Adrenal gland (tissue), 12 donors: Measurements from ENCODE around the gene IQCE. TPM values are rescaled to one million over a fixed set of nuclear protein-coding genes. Genes with fewer than 3 reads are reported as not detected.
"Not testable (repeated sequence)": the region's sequence is repeated elsewhere in the genome, so short reads cannot be mapped to it uniquely, and the experiment has no call there.

ENCODE experiments used
- DNase-seq, 7 donors: peaks; one replicate each; pipeline ENCODE4 v3.0.0-alpha.2; 2019 to 2020
- H3K27ac ChIP-seq, 5 donors: fragments of 200-600 bp; sonication (generic) in 4 of 5; 1 replicate in 3 of 5; 2 replicates in 2 of 5; pipeline versions ENCODE4 v1.5.1 to v1.8.0; 2016 to 2020; ENCODE audit warnings: mild to moderate bottlenecking in 1 of 5
- H3K27me3 ChIP-seq: fragments of 200-600 bp; 2 replicates; pipeline ENCODE4 v1.8.0; 2021
- H3K36me3 ChIP-seq, 2 donors: fragments of 200-600 bp; replicated peaks in 1 of 2; 1 replicate in 1 of 2; 2 replicates in 1 of 2; pipeline versions ENCODE4 v1.5.1 to v1.8.0; 2018 to 2022
- H3K4me1 ChIP-seq, 2 donors: fragments of 200-600 bp; replicated peaks in 1 of 2; 1 replicate in 1 of 2; 2 replicates in 1 of 2; pipeline versions ENCODE4 v1.5.1 to v1.8.0; 2018 to 2021
- H3K4me3 ChIP-seq, 4 donors: fragments of 200-600 bp; sonication (generic) in 3 of 4; one replicate each; pipeline ENCODE4 v1.5.1; 2016 to 2018
- H3K9me3 ChIP-seq, 3 donors: fragments of 200-600 bp; sonication (generic) in 1 of 3; replicated peaks in 1 of 3; 1 replicate in 2 of 3; 2 replicates in 1 of 3; pipeline versions ENCODE4 v1.5.1 to v1.8.0; 2016 to 2021
- CTCF ChIP-seq, 6 experiments: fragments of 450-650 bp in 4 of 6; fragments of 200-600 bp in 2 of 6; sonication (generic) in 1 of 6; IDR thresholded peaks; 1 replicate in 5 of 6; 2 replicates in 1 of 6; pipeline versions ENCODE4 v1.5.1 to v1.8.0; 2016 to 2021; ENCODE audit warnings: antibody characterized with exemption in 6 of 6, mild to moderate bottlenecking in 2 of 6, moderate library complexity in 1 of 6
- POLR2A ChIP-seq, 2 donors: fragments of 450-650 bp; IDR thresholded peaks; one replicate each; pipeline ENCODE4 v1.6.1; 2017; ENCODE audit warnings: antibody characterized with exemption in 2 of 2, mild to moderate bottlenecking in 2 of 2, moderate library complexity in 1 of 2
- WGBS, 4 donors: extraction: QIAGEN DNeasy Blood & Tissue Kit in 2 of 4; methylation state at CpG; one replicate each; pipeline versions ENCODE4 v1.1.5 to v1.1.7; 2013 to 2017; 5-methylcytosine and 5-hydroxymethylcytosine counted together
- intact Hi-C, 2 donors: fragments of 100-400 bp; cut with DNase I; formaldehyde crosslinking; loops; one replicate each; pipeline versions ENCODE4 v1.14.1 to v1.15.0; 2022 to 2023
- polyA plus RNA-seq, 3 donors: library from polyadenylated mRNA; stranded (reverse); fragments of 200-250 nt in 2 of 3; fragments of 350-450 nt in 1 of 3; fragmentation: Illumina TruSeq in 1 of 3; extraction: RNeasy Lipid Tissue Mini Kit (QIAGEN cat#74804) in 1 of 3; gene quantifications; one replicate each; pipeline ENCODE4 v1.2.3, GENCODE V29; 2013 to 2014
- total RNA-seq, 9 donors: library from RNA; depleted of rRNA in 4 of 9; stranded (reverse); fragments of >200 nt in 4 of 9; fragments of 120-200 nt in 1 of 9; fragmentation: NEBNext Ultra II Directional in 1 of 9; extraction: Animal tissue kit (Norgen Biotek cat#: 25700) in 1 of 9; gene quantifications; one replicate each; pipeline versions ENCODE4 v1.1.0 to v1.2.4, GENCODE V29; 2013 to 2023
- donor health status: healthy with polysubstance abuse.
- donor health status: Bipolar disorder and iron deficiency.
- donor health status: DM: yes; HTN: yes; CAD: no.
- donor health status: DM: no; HTN: no; CAD: no.
- donor health status: DM: no; HTN: no; CAD: no.
- donor health status: DM: yes; HTN: yes; CAD: no.

The IQCE gene
- total and polyA plus RNA-seq, 12 donors = 4.6 to 33.2 (median 13.8) TPM

DNA sequence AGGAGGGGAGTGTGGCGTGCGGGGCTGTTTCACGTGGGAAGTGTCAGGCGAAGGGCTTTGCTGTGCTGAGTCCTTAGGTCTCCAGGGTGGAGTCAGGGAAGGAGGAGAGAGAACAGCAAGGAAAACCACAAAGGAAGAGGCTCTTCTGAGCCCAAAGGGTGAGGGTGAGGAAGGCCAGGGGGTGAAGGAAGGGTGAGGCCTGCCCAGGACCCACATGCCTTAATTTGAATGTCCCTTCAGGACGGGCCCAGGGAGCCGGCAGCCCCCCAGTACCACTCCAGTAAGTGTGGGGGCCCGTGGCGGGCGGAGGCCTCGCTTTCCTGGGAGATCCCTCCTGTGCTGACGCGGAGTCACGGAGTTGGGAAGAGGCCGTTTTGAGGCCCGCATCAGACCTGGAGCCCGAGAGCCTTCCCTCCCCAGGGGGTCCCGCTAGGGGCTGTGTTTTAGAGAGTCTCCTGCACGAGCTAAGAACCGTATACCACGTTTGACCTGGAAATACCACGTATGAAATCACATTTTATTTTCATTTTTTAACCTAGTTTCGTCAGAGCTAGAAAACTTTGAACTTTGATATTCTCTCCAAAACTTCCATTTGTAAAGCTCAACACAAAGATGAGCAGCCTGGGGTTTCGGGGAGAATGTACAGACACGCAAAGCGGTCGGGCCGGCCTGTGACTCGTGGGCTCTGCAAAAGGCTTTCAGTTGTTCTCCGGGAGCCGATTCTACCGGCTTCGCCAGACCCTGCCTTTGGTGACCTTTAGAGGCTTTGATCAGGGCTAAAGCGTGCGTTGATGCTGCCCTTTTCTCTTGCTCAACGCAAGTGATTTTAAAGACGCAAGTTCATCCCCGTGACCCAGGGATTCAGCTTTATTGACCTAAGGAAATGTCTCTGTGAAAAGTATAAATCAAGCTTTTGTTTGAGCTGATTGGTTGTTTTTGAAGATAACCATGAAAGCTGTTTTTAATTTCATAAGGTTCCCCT, 49.4 kb downstream of the IQCE start:
- H3K9me3 ChIP-seq = no peaks in the 10 kb centered on the region
- intact Hi-C loops = no loop called here
- H3K36me3 ChIP-seq = no peaks in the 10 kb centered on the region
- no peaks in the 10 kb centered on the region for H3K27me3 ChIP-seq
- 76 to 81% (median 79%) methylated on average over 34 to 36 of the region's 37 CpGs for WGBS, 4 donors
- peaks cover 0 to 26% of the 10 kb centered on the region in 2 donors for H3K4me1 ChIP-seq
- TF ChIP-seq CTCF (IDR thresholded peaks at IDR 0.05) = no peak
- no peak for TF ChIP-seq POLR2A (IDR thresholded peaks at IDR 0.05)
- no peak overlapping the region for H3K4me3 ChIP-seq
- peak overlapping the region; percentile 19 to 88 (median 43) for H3K27ac ChIP-seq
- peak in 1 of 7 donors; percentile 37 for DNase-seq

DNA sequence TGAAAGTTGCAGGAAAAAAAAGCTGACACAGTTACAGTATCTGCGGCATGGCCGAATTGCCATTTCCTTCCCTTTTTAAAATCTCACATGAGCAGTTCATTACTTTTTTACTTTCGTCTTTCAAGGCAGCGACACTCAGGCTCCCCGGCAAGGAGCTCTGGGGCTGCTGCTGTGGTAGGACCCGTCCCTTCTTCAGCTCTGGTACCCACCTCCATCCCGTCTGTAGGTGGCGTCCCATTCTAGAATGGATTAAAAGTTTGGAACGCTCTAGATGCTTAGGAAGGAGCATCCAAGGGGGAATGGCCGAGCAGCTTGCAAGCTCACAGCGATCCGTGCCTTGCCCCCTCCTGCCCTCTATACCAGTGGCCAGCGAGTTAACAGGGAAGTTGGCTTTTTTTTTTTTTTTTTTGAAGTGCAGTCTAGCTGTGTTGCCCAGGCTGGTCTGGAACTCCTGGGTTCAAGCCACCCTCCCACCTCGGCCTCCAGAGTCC, 50.2 kb downstream of the IQCE start:
- H3K36me3 ChIP-seq = no peaks in the 10 kb centered on the region
- WGBS, 4 donors = 52 to 64% (median 60%) methylated on average over 11 to 14 of the region's 14 CpGs
- DNase-seq = peak in 3 of 7 donors; percentile 44 to 57 (median 50)
- intact Hi-C loops = no loop called here
- H3K9me3 ChIP-seq = no peaks in the 10 kb centered on the region
- H3K27me3 ChIP-seq = no peaks in the 10 kb centered on the region
- TF ChIP-seq POLR2A (IDR thresholded peaks at IDR 0.05) = no peak
- peak in 5 of 6 experiments; percentile 20 to 46 (median 36) for TF ChIP-seq CTCF (IDR thresholded peaks at IDR 0.05)
- H3K27ac ChIP-seq = peak overlapping the region in 2 of 5 donors; percentile 81 to 88
- no peak overlapping the region for H3K4me3 ChIP-seq
- H3K4me1 ChIP-seq = peaks cover 7 to 33% of the 10 kb centered on the region in 2 donors

DNA sequence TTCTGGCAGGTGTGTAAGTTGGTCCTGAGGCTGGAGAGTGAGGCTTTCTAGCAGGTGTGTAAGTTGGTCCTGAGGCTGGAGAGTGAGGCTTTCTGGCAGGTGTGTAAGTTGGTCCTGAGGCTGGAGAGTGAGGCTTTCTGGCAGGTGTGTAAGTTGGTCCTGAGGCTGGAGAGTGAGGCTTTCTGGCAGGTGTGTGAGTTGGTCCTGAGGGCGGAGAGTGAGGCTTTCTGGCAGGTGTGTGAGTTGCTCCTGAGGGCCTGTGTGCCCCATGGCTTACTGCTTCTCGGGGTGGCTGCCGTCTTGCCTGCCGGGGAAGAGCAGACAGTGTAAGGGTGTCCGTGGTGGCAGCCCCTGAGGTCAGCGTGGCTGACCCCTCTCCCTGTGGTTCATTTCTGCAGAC, 50.9 kb downstream of the IQCE start:
- DNase-seq, H3K9me3 ChIP-seq, H3K27me3 ChIP-seq, H3K36me3 ChIP-seq, H3K4me3 ChIP-seq: not testable (repeated sequence)
- WGBS, 4 donors = 92 to 97% (median 94%) methylated on average over 5 to 6 of the region's 6 CpGs
- Histone ChIP-seq H3K4me1 (peaks cover 10 to 40% of the 10 kb centered on the region in 2 donors), H3K27ac (peak overlapping the region in 2 of 5 donors; percentile 81 to 88)
- intact Hi-C loops = loop anchor here in 1 of 2 donors (5.0 kb wide), 1 partner anchor 78 kb away; the partner anchor contains the start of gene AMZ1

DNA sequence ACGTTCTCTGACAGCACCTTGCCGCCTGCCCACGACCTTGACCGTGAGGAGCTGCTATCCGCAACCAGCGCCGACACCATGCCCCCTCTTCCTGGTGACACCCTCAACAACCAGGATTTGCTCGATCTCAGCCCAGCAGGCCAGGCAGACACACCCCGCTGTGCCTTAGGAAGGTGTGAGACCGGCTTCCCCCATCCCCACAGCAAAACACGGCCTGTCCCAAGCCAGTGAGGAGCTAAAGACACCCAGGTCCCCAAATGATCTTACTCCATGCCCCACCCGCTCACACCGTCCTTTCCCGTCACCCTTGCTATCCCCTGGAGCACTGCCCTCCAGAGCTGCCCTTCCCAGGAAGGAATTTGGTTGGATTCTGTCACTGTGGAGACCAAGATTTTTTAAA, 51.7 kb downstream of the IQCE start:
- WGBS, 4 donors = 90 to 95% (median 94%) methylated on average over 13 to 14 of the region's 14 CpGs
- Histone ChIP-seq H3K9me3 (no peaks in the 10 kb centered on the region), H3K36me3 (no peaks in the 10 kb centered on the region), H3K4me3 (no peak overlapping the region), H3K4me1 (peaks cover 10 to 43% of the 10 kb centered on the region in 2 donors), H3K27me3 (no peaks in the 10 kb centered on the region), H3K27ac (no peak overlapping the region)
- no peak for DNase-seq
- no peak for TF ChIP-seq CTCF (IDR thresholded peaks at IDR 0.05)
- no peak for TF ChIP-seq POLR2A (IDR thresholded peaks at IDR 0.05)
- intact Hi-C loops = loop anchor here in 1 of 2 donors (5.0 kb wide), 1 partner anchor 77 kb away; the partner anchor contains the start of gene AMZ1
